Thoracic aorta (tissue), 2 donors: ENCODE measurements around the gene TMEM141. TPM values are rescaled to one million over a fixed set of nuclear protein-coding genes. Genes with fewer than 3 reads are reported as not detected.

ENCODE experiments used
- ATAC-seq: fragments of 150-250 bp; one replicate; pipeline ENCODE4 v1.8.0; 2017; ENCODE audit warnings: low read depth; ENCODE audit not compliant: insufficient number of reproducible peaks, low FRiP score
- DNase-seq: peaks from one replicate; pipeline ENCODE4 v3.0.0-alpha.2; 2020; ENCODE audit warnings: low spot score
- H3K27ac ChIP-seq, 2 donors: fragments of 200-600 bp; sonication (generic); 1 replicate in 1 of 2; 2 replicates in 1 of 2; pipeline ENCODE4 v1.5.1; 2016; ENCODE audit warnings: mild to moderate bottlenecking in 2 of 2, moderate library complexity in 2 of 2
- H3K27me3 ChIP-seq: fragments of 200-600 bp; sonication (generic); replicated peaks from 2 replicates; pipeline ENCODE4 v1.6.0; 2016; ENCODE audit warnings: mild to moderate bottlenecking; ENCODE audit not compliant: insufficient read depth
- H3K36me3 ChIP-seq: fragments of 200-600 bp; sonication (generic); one replicate; pipeline ENCODE4 v1.5.1; 2016
- H3K4me1 ChIP-seq, 2 donors: fragments of 200-600 bp; sonication (generic); 1 replicate in 1 of 2; 2 replicates in 1 of 2; pipeline versions ENCODE4 v1.5.1 to v1.6.0; 2016; ENCODE audit warnings: low read depth in 2 of 2, mild to moderate bottlenecking in 1 of 2; ENCODE audit not compliant: control insufficient read depth in 1 of 2
- H3K4me3 ChIP-seq: fragments of 200-600 bp; sonication (generic); 2 replicates; pipeline ENCODE4 v1.5.1; 2016; ENCODE audit warnings: mild to moderate bottlenecking
- H3K9me3 ChIP-seq: fragments of 200-600 bp; sonication (generic); 2 replicates; pipeline ENCODE4 v1.5.1; 2016
- total RNA-seq, 2 donors: library from RNA; depleted of rRNA; stranded (reverse); fragments of >200 nt; gene quantifications; one replicate each; pipeline versions ENCODE4 v1.1.0 to v1.2.3, GENCODE V29; 2016
- TF ChIP-seq, protein P1 (sequence below): fragments of 200-600 bp; sonication (generic); IDR thresholded peaks from one replicate; pipeline ENCODE4 v1.5.1; 2019; ENCODE audit warnings: antibody characterized with exemption

The TMEM141 gene
- total RNA-seq, 2 donors from 2014 or later = 12.8 to 37.8 TPM

DNA sequence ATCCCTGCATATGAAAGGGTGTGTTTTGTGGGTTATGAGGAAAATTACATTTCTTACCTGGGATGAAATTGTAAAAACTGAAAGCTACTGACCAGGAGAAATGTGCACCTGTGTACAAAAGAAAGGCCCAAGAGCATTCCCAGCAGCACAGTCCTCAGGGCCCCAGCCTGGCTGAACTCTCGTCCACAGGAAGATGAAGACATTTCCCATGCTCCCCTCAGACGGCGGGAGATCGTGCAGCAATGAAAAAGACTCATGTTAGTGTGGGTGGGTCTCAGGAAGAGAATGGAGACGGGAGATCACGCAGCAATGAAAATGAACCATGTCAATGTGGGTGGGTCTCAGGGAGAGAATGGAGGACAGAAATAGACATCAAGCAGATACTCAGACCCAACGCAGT is 14.2 kb upstream of the TMEM141 start:
- TF ChIP-seq, protein P1, sequence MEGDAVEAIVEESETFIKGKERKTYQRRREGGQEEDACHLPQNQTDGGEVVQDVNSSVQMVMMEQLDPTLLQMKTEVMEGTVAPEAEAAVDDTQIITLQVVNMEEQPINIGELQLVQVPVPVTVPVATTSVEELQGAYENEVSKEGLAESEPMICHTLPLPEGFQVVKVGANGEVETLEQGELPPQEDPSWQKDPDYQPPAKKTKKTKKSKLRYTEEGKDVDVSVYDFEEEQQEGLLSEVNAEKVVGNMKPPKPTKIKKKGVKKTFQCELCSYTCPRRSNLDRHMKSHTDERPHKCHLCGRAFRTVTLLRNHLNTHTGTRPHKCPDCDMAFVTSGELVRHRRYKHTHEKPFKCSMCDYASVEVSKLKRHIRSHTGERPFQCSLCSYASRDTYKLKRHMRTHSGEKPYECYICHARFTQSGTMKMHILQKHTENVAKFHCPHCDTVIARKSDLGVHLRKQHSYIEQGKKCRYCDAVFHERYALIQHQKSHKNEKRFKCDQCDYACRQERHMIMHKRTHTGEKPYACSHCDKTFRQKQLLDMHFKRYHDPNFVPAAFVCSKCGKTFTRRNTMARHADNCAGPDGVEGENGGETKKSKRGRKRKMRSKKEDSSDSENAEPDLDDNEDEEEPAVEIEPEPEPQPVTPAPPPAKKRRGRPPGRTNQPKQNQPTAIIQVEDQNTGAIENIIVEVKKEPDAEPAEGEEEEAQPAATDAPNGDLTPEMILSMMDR = no peak
- no peaks in the 10 kb centered on the region for H3K27me3 ChIP-seq
- H3K4me1 ChIP-seq = no peaks in the 10 kb centered on the region
- no peak overlapping the region for H3K27ac ChIP-seq
- DNase-seq = no peak
- H3K9me3 ChIP-seq = peaks cover 6% of the 10 kb centered on the region
- no peak for ATAC-seq
- H3K36me3 ChIP-seq = no peaks in the 10 kb centered on the region
- no peak overlapping the region for H3K4me3 ChIP-seq

GRCh38 chr9:136777359-136777758 is 13.8 kb upstream of the TMEM141 start:
- Histone ChIP-seq H3K4me1 (no peaks in the 10 kb centered on the region), H3K27ac (no peak overlapping the region), H3K27me3 (no peaks in the 10 kb centered on the region), H3K9me3 (peaks cover 6% of the 10 kb centered on the region), H3K4me3 (no peak overlapping the region), H3K36me3 (no peaks in the 10 kb centered on the region)
- ATAC-seq (no peak), DNase-seq (no peak)
- TF ChIP-seq, protein P1 = no peak

GRCh38 chr9:136779808-136780207 is 11.3 kb upstream of the TMEM141 start:
- Histone ChIP-seq H3K4me3 (no peak overlapping the region), H3K27me3 (no peaks in the 10 kb centered on the region), H3K36me3 (no peaks in the 10 kb centered on the region), H3K27ac (no peak overlapping the region), H3K4me1 (no peaks in the 10 kb centered on the region), H3K9me3 (no peaks in the 10 kb centered on the region)
- TF ChIP-seq, protein P1 = no peak
- ATAC-seq = no peak
- no peak for DNase-seq

- Histone ChIP-seq H3K4me1 (no peaks in the 10 kb centered on the region), H3K9me3 (no peaks in the 10 kb centered on the region), H3K36me3 (no peaks in the 10 kb centered on the region), H3K4me3 (no peak overlapping the region), H3K27me3 (no peaks in the 10 kb centered on the region), H3K27ac (no peak overlapping the region)
- DNase-seq (no peak), ATAC-seq (no peak)
- TF ChIP-seq, protein P1 = no peak
These were observed 8.7 kb upstream of the TMEM141 start for GRCh38 chr9:136782452-136782851.

- Histone ChIP-seq H3K9me3 (no peaks in the 10 kb centered on the region), H3K27me3 (no peaks in the 10 kb centered on the region), H3K27ac (no peak overlapping the region), H3K36me3 (no peaks in the 10 kb centered on the region), H3K4me1 (no peaks in the 10 kb centered on the region), H3K4me3 (no peak overlapping the region)
- TF ChIP-seq, protein P1 = peak; percentile 53
- ATAC-seq = no peak
- no peak for DNase-seq
These were observed 6.7 kb upstream of the TMEM141 start for GRCh38 chr9:136784249-136784996.
